Bronchus fibroblast of lung (primary cell): Measurements from ENCODE around the gene ARMC9. TPM values are rescaled to one million over a fixed set of nuclear protein-coding genes. Genes with fewer than 3 reads are reported as not detected.

Source experiments
- total RNA-seq: library from RNA; depleted of rRNA; stranded (reverse); fragments of >200 nt; gene quantifications from 2 replicates; pipeline ENCODE4 v1.2.3, GENCODE V29; 2015

The ARMC9 gene
- total RNA-seq = 12.3 and 13.5 TPM in 2 replicates

GRCh38 chr2:231198291-231199173, at the start of gene ARMC9:
TSS of gene ARMC9 (plus strand) at chr2:231198631. CDS start at chr2:231206239, 7,608 bp downstream.

GRCh38 chr2:231395188-231396057, 197.0 kb downstream of the ARMC9 start, which contains the start of gene B3GNT7:
TSS of gene B3GNT7 (plus strand) at chr2:231395710. CDS start at chr2:231395804, 94 bp downstream.

Other genes with a start within 250 kb of the ARMC9 start
- gene SPATA3, start 202.5 kb upstream of the ARMC9 start, total RNA-seq = not detected in 2 replicates
- gene C2orf72, start 161.1 kb upstream of the ARMC9 start, total RNA-seq = 1.3 TPM in 1 of 2 replicates, not detected in the other
- gene PSMD1, start 141.8 kb upstream of the ARMC9 start, total RNA-seq = 82.1 and 93.5 TPM in 2 replicates
- under 0.01 and 0.30 TPM in 2 replicates for gene HTR2B, start 73.6 kb upstream of the ARMC9 start, total RNA-seq
- gene B3GNT7, start 197.1 kb downstream of the ARMC9 start, total RNA-seq = 0.15 and 0.50 TPM in 2 replicates